Tibial nerve (tissue), 4 donors: ENCODE results near the gene MYH6. TPM values are rescaled to one million over a fixed set of nuclear protein-coding genes. Genes with fewer than 3 reads are reported as not detected.

ENCODE experiments used
- DNase-seq, 2 donors: peaks; one replicate each; pipeline ENCODE4 v3.0.0-alpha.2; 2019; ENCODE audit warnings: low spot score in 2 of 2
- H3K27ac ChIP-seq, 4 donors: fragments of 200-600 bp; sonication (generic) in 3 of 4; one replicate each; pipeline ENCODE4 v1.5.1; 2017 to 2019; ENCODE audit warnings: mild to moderate bottlenecking in 1 of 4
- H3K27me3 ChIP-seq, 2 donors: fragments of 200-600 bp; sonication (generic) in 1 of 2; one replicate each; pipeline versions ENCODE4 v1.5.1 to v1.6.0; 2017 to 2019
- H3K36me3 ChIP-seq, 3 donors: fragments of 200-600 bp; sonication (generic); one replicate each; pipeline ENCODE4 v1.5.1; 2018 to 2019
- H3K4me1 ChIP-seq, 4 donors: fragments of 200-600 bp; sonication (generic) in 3 of 4; one replicate each; pipeline ENCODE4 v1.5.1; 2017 to 2019
- H3K4me3 ChIP-seq, 4 donors: fragments of 200-600 bp; sonication (generic) in 3 of 4; one replicate each; pipeline ENCODE4 v1.5.1; 2017 to 2019; ENCODE audit warnings: mild to moderate bottlenecking in 1 of 4, moderate library complexity in 1 of 4
- H3K9me3 ChIP-seq, 4 donors: fragments of 200-600 bp; sonication (generic) in 3 of 4; one replicate each; pipeline ENCODE4 v1.5.1; 2017 to 2019
- CTCF ChIP-seq, 5 experiments: fragments of 200-600 bp in 3 of 5; fragments of 450-650 bp in 2 of 5; sonication (generic) in 3 of 5; IDR thresholded peaks; one replicate each; pipeline ENCODE4 v1.5.1; 2016 to 2019; ENCODE audit warnings: antibody characterized with exemption in 5 of 5, mild to moderate bottlenecking in 3 of 5, moderate library complexity in 2 of 5
- EP300 ChIP-seq, 2 donors: sonication (generic); formaldehyde crosslinking; IDR thresholded peaks; one replicate each; pipeline ENCODE4 v1.6.1; 2017; ENCODE audit warnings: antibody characterized with exemption in 2 of 2, mild to moderate bottlenecking in 1 of 2
- POLR2A ChIP-seq, 2 donors: fragments of 450-650 bp; IDR thresholded peaks; one replicate each; pipeline ENCODE4 v1.6.1; 2017; ENCODE audit warnings: antibody characterized with exemption in 2 of 2, mild to moderate bottlenecking in 2 of 2, moderate library complexity in 2 of 2
- WGBS, 2 donors: methylation state at CpG; one replicate each; pipeline ENCODE4 v1.1.5; 2018; 5-methylcytosine and 5-hydroxymethylcytosine counted together
- small RNA-seq: library from RNA; depleted of rRNA; stranded (forward); fragments of <200 nt; gene quantifications from one replicate; pipeline ENCODE3, GENCODE V24; 2016
- total RNA-seq, 4 donors: library from RNA; depleted of rRNA; stranded (reverse); fragments of >200 nt; gene quantifications; one replicate each; pipeline ENCODE4 v1.1.0, GENCODE V29; 2016

MYH6 gene
- total RNA-seq, 4 donors from 2014 or later = 0.30 TPM; not detected in 3

- TF ChIP-seq CTCF (IDR thresholded peaks at IDR 0.05) (no peak), EP300 (IDR thresholded peaks at IDR 0.05) (no peak), POLR2A (IDR thresholded peaks at IDR 0.05) (no peak)
- no peaks in the 10 kb centered on the region for H3K36me3 ChIP-seq
- no peaks in the 10 kb centered on the region for H3K27me3 ChIP-seq
- no peak overlapping the region for H3K27ac ChIP-seq
- no peak for DNase-seq
- H3K9me3 ChIP-seq = peaks cover 0 to 4% (median 0%) of the 10 kb centered on the region in 4 donors
- no peak overlapping the region for H3K4me3 ChIP-seq
- WGBS, 2 donors = 82 to 88% methylated on average over 5 of the region's 5 CpGs
- H3K4me1 ChIP-seq = no peaks in the 10 kb centered on the region
Observed at GRCh38 chr14:23335623-23336022, 72.5 kb downstream of the MYH6 start.

Small RNA genes lying within 50 kb of the gene (small RNA-seq; reads per million reads assigned to genes)
- gene MIR208A (not detected), gene MIR208B (not detected)

Other genes starting within 250 kb of the MYH6 start
- gene SLC7A8, start 224.6 kb downstream of the MYH6 start, total RNA-seq = 10 to 100 TPM; 26.2 to 41.4 (median 37.5) TPM
- gene RNF212B, start 170.3 kb downstream of the MYH6 start, total RNA-seq = not detected
- 10 to 100 TPM in 2 of 4 donors, 1 to 10 TPM in 2; 7.5 to 35.2 (median 10.2) TPM for gene HOMEZ, start 122.1 kb downstream of the MYH6 start, total RNA-seq
- gene PPP1R3E, start 105.4 kb downstream of the MYH6 start, total RNA-seq = 10 to 100 TPM; 15.0 to 29.1 (median 19.2) TPM
- gene BCL2L2, start 101.4 kb downstream of the MYH6 start, total RNA-seq = 10 to 100 TPM; 49.8 to 87.3 (median 56.5) TPM
- 10 to 100 TPM; 52.1 to 80.8 (median 64.5) TPM for gene PABPN1, start 86.8 kb downstream of the MYH6 start, total RNA-seq
- 10 to 100 TPM; 55.9 to 91.0 (median 58.3) TPM for gene SLC22A17, start 55.4 kb downstream of the MYH6 start, total RNA-seq
- 10 to 100 TPM; 31.4 to 38.2 (median 34.2) TPM for gene EFS, start 43.1 kb downstream of the MYH6 start, total RNA-seq
- not detected for gene IL25, start 35.5 kb downstream of the MYH6 start, total RNA-seq
- 10 to 100 TPM; 10.8 to 31.5 (median 18.3) TPM for gene CMTM5, start 31.2 kb downstream of the MYH6 start, total RNA-seq
- under 1 TPM in 1 of 4 donors, not detected in 3; 0.90 TPM for gene MYH7, start 27.4 kb upstream of the MYH6 start, total RNA-seq
- gene NGDN, start 61.4 kb upstream of the MYH6 start, total RNA-seq = 10 to 100 TPM; 35.8 to 45.6 (median 36.5) TPM
- gene ZFHX2, start 143.5 kb upstream of the MYH6 start, total RNA-seq = 1 to 10 TPM; 2.1 to 3.9 (median 2.6) TPM
- gene THTPA, start 148.0 kb upstream of the MYH6 start, total RNA-seq = 10 to 100 TPM; 14.4 to 47.1 (median 25.2) TPM
- 10 to 100 TPM; 30.2 to 76.8 (median 52.0) TPM for gene AP1G2, start 159.5 kb upstream of the MYH6 start, total RNA-seq
- 1 to 10 TPM; 1.2 to 2.9 (median 2.2) TPM for gene JPH4, start 170.5 kb upstream of the MYH6 start, total RNA-seq
- gene DHRS2, start 228.1 kb upstream of the MYH6 start, total RNA-seq = under 1 TPM in 1 of 4 donors, not detected in 3; 0.90 TPM